Inflammatory macrophage treated with lipopolysaccharide for 1 hour (primary cell): Measurements from ENCODE around the gene PACRG.

Experiments used
- DNase-seq, 2 donors: peaks; one replicate each; pipeline ENCODE4 v3.0.0-alpha.2; 2020 to 2022

PACRG gene

DNA sequence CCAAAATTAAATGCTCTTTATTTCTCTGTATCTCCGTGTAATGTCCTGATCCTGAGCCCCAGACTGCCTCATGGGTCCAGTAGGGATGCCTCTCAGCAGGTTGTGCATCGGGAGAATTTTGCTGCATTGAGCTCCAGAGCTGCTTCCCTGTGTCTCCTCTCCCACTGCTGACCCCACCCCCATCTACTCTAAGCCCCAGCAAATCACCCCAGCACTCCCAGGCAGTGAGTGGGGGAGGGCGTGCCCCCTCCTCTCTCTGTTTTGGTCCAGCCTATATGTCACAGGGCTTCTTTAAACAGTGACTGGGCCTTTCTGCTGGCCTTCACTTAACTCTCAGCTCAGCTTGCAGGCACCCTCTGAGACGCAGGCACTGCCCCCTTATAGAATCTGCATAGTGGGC lies 458.0 kb downstream of the PACRG start:
- DNase-seq, result no peak

DNA sequence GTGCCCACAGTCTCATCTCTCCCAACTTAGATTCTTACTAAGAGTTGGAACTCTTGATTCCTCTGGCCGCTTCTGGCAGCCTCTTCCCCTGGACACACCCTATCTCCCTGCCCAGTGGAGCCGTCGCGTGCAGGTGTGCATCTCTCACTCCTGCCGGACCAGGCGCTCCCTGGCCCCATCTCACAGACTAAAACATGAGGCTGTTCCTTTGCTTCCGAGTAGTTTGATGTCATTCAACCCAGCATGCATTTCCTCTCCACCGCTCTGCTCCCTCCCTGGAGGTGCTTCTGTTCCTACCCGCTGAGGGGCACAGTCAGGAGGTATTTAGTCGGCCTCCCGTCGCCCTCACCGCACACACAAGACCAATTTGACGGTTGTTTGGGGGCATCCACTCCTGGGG lies 458.8 kb downstream of the PACRG start:
- no peak for DNase-seq

DNA sequence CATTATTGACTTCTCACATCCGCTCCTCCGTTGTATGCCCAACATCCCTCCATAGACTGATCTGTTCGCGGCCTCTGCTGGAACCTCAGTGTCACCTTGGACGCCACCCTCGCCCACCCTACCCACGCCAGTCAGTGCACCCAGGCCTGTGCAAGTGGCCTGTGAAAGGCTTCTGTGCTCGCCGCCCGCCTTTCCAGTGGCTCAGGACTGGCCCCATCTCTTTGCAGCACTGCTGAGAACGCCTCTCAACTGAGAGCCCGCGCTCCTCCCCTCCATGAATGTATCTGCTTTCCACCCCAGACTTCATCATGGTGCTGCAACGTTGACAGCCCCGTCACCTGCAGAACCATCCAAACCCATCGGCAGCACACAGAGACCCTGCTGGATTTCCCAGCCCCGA lies 459.4 kb downstream of the PACRG start:
- no peak for DNase-seq

DNA sequence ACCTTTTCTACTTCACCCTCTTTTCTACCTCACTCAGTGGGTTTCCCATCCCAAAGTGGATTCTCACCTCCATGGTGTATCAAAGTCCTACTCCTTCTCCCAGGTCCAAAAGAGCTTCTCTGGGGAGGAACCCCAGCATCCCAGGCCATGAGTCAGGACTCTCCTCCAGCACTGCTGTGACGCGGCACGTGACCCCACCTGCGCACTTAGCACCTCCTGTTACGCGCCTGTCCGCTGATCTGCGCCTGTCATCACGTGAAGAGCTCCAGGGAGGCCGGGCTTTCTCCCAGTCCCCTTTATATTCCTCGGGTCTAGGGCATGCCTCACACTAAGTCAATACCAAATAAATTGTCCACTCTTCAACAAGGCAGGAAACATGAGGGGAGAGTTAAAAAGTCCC lies 459.8 kb downstream of the PACRG start:
- no peak for DNase-seq

DNA sequence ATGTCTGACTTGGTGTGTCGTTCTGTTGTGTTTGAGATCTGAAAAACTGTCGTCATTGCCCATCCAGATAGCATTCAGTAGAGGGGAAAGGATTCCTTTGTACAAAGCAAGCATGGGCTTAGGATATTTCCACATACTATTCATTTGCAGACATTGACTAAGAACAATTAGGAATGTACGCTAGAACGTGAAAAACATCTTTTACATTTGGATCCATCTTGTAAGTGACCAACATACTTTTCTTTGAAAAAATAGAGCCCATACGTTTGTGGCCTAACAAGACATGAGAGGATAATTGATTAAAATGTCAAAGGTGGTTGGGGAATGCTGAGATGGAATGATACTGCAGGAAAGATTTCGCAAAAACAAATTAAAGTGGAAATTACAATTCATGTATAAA lies 461.0 kb downstream of the PACRG start:
- DNase-seq, result no peak

DNA sequence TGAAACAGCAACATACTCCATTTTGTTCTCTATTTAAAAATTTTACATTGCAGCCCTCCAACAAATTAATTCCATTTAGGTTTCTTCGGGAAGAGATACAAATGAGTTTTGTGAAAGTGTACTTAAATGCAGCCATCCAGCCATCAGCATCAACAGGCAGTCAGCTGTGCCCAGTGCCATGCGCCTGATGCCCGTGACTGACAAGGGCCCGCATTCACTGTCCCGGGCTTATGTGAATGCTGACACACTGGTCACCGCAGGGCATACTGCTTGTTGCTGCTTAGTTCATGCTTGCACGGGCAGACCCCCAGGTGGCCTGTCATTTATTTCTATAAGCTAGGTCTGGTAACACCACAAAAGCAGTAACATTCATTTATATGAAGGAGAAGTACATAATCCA lies 461.8 kb downstream of the PACRG start:
- no peak for DNase-seq

DNA sequence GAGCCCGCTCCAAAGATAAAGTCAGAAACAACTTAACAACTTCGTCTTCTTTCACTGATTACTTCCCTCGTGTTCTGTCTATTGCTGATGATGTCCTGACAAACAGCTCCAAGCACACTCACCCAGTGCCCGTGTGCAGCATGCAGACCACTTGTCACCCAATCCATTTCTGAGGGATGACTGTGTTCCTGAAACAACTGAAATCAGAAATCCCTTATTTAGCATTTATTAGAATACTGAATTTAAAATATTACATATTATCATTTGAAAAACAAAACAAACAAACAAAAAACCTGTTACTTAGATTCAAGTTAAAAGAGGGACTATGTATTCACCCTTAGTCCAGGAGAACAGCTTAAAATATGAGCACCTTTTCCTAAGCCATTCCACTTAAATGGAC lies 463.0 kb downstream of the PACRG start:
- no peak for DNase-seq

DNA sequence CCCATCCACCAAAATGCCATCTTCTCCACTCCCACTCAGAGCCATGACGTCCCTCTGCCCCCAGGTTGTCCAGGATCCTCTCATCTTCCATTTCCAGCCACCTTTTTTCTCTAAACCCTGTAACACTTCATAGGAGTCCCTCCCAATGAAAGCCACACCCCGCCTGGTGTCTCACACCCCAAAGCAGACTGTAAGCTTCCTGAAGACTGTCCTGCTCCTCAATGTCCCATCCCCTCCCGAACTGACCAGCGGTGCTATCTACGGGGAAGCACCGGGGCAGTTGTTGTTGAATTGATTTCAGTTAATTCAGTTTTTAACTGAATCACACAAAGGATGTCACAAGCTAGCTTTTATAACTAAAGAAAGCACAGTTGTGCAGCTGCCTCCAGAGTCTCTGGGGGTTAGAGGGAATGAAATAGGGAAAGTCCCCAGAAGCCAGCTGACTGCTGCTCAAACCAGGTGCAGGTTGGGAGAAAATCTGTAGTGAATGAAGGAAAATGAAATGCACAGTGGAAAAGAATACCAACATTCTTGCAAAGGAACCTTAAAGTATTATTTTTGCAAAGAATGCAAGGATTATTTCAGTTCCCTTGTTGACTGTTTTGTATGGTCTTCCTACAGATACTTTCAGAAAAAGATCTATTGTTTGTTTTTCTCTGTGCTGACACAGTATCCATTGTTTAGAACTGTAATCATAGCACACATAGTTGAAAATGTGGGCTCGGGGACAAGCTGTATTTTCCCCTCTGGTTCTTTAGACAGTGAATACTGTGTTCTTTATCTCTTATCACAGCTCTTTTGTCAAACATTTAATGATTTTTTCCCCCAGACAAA lies 464.1 kb downstream of the PACRG start:
- DNase-seq, result no peak

DNA sequence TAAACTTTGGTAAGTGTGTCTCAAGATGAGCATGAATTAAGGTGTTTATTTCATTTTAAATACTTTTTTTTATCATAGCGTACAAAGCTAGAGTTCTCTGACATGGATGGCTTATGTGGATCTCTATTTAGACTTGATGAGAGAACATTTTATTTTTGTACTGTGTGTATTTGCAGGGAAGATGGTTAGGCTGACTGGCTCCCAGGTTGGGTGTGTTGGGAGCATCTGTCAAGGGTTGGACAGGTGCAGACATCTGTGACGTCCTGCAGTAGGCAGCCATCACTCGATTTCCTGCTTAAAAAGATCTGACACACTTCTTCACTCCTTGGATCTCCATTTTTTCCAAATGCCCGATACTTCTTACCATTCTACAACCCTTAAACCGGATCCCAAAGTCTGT lies 464.8 kb downstream of the PACRG start:
- DNase-seq, result no peak

DNA sequence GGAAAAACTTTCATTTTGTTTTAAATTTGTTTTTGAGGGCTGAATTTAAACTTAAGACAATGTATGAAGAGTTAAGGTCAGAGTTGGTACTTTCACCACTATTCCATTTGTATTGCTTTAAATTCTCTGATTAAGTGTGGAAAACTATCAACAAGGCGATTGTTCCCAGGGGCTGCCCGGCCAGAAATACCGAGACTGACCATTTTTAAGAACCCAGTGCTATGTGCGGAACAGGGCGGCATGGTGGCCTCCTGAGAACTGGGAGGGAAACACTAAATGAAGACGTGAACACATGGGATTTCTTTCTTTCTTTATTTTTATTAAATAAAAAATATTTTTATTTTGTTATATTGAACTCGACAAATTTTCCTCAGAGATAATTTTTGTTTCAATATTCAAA lies 465.6 kb downstream of the PACRG start:
- no peak for DNase-seq

DNA sequence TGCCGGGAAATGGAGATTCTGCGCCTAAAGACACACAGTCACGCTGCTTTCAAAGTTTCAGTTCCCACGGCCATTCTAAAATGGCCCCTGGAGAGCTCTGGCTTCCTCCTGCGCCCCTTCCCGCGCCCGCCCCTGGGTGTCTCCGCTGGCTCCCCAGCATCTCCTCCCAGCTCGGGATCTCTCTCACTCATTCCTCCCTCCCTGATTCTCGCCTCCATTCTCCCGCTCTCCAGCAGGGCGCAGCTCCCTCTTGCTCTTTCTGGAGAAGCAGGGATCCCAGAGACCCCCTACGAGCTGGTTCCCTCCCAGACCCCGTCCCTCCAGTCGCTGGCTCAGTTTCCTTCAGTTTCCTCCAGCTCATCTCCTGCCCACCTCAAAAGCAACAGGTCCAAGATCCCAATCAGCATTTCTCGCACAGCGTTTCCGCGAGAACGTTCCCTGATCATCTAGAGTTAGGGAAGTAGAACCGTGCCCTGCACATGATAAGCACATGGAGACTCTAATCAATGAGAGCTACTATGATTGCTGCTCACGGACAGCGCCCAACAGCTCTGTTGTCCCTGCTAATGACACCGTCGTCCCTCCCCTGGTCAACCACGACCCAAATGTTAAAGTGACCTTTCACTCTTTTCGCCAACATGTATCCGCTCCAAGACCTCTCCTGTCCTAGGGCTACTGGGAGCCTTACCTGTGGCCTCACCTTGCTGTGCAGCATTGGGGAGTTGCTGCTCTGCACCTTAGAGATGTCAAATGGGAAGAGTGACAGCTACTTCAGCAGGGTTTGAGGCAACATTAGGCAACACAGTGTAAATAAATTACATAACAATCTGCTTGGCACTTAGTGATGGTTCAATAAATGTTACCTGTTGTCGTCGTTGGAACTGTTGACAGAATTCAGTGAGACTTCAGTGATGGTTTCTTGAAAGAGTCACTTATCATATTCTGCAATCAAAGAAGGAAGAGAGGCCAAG lies 468.2 kb downstream of the PACRG start:
- DNase-seq, result no peak

DNA sequence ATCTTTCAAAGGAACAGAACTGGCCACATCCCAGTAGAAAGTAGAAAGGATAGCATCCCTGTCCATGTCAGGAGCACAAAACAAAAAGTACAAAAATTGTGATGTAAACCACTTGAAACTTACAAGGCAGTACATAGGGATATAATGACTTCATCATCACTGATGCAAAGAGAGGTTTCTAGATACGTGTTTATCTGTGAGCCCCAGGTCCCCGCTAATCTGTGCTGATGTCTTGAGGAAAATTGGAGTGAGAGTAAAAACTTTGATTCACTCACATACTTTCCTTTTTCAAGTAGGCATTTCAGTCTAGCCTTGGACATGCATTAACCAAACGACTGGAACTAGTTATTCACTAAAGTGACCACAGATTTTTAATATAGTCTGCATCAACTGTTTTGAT lies 470.1 kb downstream of the PACRG start:
- DNase-seq, result no peak

DNA sequence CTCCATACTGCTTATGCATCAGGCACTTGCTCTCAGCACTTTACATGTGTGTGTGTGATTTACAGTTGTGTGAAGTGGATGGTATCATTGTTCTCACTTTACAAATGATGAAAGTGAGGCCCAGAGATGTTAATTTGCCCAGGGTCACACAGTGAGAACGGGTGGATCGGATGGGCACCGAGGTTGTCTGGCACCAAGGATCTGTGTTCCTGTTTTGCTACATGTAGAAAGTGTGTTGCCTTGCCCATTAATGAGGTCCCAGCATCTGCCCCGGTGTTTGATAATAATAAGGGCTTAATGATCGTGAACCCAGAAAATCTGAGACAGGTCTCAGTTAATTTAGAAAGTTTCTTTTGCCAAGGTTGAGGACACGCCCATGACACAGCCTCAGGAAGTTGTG lies 470.6 kb downstream of the PACRG start:
- no peak for DNase-seq

DNA sequence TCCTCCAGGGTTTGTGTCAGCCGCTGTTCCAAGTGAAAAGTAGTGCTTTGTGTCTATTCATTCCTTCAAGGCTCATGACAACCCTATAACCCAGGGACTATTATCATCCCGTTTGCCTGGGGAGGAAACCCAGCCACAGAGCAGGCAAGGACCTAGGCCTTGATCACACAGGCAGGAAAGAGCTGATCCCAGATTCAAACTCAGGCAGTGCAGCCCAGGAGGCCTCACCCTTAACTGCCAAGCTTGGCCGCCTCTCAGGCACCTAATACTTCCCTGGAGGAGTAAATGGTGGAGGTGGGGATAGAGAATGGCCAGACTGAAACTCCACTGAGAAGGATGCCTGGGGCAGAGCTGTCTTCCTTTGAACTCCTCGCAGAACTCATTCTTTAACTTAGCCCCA lies 471.6 kb downstream of the PACRG start:
- DNase-seq, result no peak

DNA sequence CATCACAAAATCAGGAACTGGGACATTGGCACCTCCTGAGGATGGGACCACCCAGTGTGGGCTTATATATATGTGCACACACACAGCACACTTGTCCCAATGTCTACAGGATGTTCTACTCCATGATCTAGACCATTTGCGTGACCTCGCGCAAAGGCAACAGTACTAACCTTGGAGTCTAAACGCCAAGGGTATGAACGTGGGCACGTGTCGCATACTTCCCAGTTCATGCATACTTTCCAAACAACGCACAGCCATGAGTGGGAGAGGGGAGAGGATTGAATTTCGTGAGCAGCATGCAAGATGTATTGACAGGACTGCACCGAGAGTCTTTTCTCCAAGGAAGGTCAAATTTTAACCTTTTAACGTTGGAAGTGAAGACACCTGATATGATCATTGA lies 472.5 kb downstream of the PACRG start:
- no peak for DNase-seq

DNA sequence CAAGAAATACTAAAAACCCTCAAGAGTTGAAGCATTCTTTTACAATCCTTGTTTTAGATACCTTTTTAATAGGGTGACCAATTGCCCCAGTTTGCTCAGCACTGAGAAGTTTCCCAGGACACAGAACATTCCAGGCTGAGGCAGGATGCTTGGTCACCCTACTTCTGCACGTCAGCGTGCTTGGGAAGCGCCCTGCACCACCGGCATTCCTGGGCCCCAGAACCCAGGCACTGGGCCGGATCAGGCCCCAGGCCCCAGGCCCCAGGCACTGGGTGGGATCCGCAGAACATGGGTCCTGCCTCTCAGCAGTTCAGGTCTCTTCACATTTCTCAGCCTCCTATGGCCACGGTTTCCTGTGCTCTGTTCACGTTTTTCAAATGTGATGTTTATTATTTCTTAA lies 472.9 kb downstream of the PACRG start:
- no peak for DNase-seq

DNA sequence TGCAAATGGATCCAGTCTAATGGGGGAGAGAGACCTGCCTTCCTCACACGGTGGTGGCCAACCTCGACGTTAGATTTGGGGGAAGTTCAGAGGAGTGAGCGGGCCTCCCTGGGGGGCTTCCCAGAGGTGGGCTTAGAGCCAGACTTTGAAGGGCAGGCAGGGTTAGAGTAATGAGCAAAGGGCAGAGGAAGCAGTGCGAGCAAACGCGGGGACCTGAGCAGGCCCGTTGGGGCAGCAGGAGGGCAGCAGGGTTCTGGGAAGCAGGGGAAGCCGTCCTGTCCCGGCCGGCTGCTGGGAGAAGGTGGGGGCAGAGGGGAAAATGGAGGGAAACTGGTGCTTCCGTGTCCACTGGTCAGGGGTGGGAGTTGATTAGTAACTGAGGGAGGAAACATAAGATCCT lies 474.1 kb downstream of the PACRG start:
- no peak for DNase-seq

DNA sequence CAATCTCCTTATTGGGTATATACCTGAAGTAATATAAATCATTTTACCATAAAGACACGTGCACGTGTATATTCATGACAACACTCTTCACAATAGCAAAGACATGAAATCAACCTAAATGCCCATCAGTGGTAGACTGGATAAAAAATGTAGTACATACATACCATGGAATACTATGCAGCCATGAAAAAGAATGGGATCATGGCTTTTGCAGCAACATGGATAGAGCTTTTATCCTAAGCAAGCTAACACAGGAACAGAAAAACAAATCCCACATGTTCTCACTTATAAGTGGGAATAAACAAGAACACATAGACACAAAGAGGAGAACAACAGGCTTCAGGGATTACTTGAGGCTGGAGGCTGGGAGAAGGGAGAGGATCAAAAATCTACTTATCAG lies 478.4 kb downstream of the PACRG start:
- DNase-seq, result no peak

DNA sequence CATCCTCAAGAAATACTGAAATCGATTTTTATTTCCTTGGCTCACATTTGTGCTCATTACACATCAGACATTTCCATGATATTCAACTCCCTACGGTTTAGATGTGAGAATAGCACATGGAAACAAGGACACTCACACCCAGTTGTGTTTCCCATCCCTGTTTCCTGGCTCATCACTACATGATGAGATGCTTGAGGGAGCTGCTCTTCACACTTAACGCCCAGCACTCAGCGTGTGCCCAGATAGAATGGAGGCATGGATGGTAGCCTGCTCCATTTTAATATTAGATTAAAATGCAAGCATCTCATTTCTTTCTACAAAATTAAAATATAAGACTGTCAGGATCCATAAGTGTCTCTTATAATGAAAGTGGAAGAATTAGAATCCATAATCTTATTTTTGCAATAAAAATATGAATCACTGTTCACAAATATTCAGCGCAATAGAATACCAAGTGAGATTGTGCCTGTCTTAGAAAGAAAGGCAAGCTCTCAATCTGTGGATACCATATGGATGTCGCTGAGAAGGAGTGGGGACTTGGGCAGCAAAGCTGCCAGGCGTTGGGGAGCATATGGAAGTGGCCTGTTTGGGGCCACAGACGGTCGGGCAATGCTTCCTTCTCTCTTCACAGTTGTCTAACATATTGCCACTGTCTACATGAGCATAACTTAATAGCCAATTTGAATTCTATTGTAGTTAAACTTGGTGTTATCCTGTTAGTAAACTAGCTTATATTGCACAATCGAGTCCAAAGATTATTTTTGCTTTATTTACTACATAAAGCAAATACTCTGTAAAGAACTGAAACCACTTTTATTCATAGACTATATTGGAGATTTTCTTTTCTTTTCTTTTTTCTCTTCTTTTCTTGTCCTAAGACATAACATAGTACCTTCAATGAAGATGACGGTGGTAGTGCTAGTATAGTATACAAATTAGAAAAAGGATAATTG lies 479.9 kb downstream of the PACRG start:
- DNase-seq, result no peak

DNA sequence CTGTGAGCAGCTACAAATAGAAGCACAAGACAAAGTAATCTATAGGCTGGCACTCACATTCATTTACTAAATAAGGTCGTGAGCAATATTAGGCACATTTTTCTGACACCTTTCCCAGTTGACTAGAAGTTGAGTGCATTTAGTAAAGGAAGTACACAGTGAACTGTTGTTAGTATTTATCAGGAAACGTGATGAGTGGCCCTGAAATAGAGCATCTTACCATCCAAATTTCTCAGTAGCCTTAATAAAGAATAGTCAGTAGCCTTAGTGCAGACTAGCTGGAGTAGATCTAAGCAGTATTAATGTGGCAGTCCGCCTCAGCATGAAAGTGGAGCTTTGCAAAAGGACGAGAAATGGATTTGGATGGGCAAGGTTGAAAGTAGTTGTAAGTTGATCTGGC lies 481.2 kb downstream of the PACRG start:
- no peak for DNase-seq

DNA sequence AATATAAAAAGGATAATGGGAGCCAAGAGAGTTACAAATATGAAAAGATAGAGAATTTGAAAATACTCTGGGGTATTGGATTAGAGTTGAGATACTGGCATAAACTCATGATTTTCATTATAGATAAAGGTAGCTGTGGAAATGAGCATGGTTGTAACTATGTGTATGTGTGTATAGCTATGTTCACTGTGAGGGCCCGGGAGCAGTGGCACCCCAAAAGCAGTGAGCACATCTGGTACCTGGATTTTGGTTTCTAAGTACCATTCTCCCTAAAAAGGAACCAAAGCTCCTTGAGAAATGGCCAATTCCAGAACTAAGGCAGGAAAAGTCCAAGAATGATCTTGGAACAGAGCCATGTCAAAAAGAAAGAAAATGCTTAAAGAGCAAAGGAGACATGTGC lies 484.3 kb downstream of the PACRG start:
- DNase-seq, result no peak

DNA sequence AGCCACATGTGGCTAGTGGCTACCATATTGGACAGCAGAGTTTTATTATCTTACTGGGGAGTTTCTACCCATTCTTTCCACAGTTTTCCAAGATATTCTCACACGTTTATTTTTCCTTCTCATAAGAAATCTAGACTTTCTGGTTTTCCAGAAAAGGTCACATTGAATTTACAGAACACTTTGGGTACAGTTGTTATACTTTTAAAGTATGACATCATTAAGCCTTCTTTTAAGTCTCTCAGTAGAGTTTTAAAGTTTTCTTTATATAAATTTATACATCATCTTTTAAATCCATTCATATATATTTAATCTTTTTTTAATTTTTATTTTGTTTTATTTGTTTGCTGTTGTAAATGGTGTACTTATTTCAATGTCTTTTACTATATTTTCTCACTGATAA lies 486.5 kb downstream of the PACRG start:
- DNase-seq, result no peak

DNA sequence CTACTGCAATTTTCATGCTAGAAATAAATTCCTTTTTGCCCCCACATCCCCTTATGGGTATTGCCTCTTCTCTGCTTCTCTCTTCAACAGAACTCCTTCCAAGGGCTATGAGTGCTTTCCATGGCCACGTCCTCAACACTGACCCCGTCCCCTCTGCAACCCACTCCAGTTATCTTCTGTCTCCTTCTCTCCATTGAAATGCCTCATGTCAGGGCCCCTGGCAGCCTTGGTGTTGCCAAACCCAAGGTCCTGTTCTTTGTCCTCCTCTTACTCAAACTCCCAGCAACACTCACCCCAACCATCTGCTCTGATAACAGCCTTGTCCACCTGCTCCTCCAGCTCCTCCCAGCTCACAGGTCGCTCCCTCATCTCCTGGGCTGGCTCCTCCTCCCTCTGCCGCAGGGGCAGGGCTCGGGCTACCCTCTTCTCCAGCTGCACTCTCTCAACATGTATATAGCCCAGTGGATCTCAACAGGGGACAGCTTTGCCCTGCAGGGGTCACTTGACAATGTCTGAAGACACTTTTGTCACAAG lies 490.7 kb downstream of the PACRG start:
- no peak for DNase-seq
